Right lobe of liver (tissue), 6 donors: ENCODE results near the gene UNKL. TPM values are rescaled to one million over a fixed set of nuclear protein-coding genes. Genes with fewer than 3 reads are reported as not detected.

Experiments
- ATAC-seq, 4 donors: fragments of 200-7000 bp; cut with Tn5 transposase; one replicate each; pipeline ENCODE4 v1.9.1; 2020; ENCODE audit warnings: mild to moderate bottlenecking in 4 of 4, moderate library complexity in 4 of 4
- DNase-seq, 3 donors: peaks; one replicate each; pipeline ENCODE4 v3.0.0-alpha.2; 2020
- H3K27ac ChIP-seq, 3 donors: fragments of 200-600 bp; one replicate each; pipeline ENCODE4 v1.8.0; 2022
- H3K27me3 ChIP-seq, 2 donors: fragments of 200-600 bp; one replicate each; pipeline ENCODE4 v1.8.0; 2022
- H3K36me3 ChIP-seq, 4 donors: fragments of 200-600 bp; sonication (generic) in 1 of 4; one replicate each; pipeline versions ENCODE4 v1.5.1 to v1.8.0; 2017 to 2022; ENCODE audit warnings: control low read depth in 1 of 4
- H3K4me1 ChIP-seq, 4 donors: fragments of 200-600 bp; sonication (generic) in 1 of 4; one replicate each; pipeline versions ENCODE4 v1.5.1 to v1.8.0; 2017 to 2022; ENCODE audit warnings: control low read depth in 1 of 4
- H3K4me3 ChIP-seq, 3 donors: fragments of 200-600 bp; one replicate each; pipeline ENCODE4 v1.8.0; 2022
- H3K9me3 ChIP-seq, 4 donors: fragments of 200-600 bp; sonication (generic) in 1 of 4; one replicate each; pipeline versions ENCODE4 v1.5.1 to v1.8.0; 2017 to 2022; ENCODE audit warnings: control low read depth in 1 of 4
- CTCF ChIP-seq, 4 donors: fragments of 200-600 bp in 3 of 4; fragments of 450-650 bp in 1 of 4; IDR thresholded peaks; one replicate each; pipeline versions ENCODE4 v1.5.1 to v1.8.0; 2016 to 2022; ENCODE audit warnings: antibody characterized with exemption in 4 of 4, mild to moderate bottlenecking in 2 of 4
- POLR2A ChIP-seq: fragments of 450-650 bp; IDR thresholded peaks from one replicate; pipeline ENCODE4 v1.6.1; 2017; ENCODE audit warnings: antibody characterized with exemption, mild to moderate bottlenecking
- WGBS: methylation state at CpG from one replicate; pipeline ENCODE4 v1.1.6; 2018; ENCODE audit warnings: low coverage, low lambda C conversion rate; ENCODE audit not compliant: insufficient coverage; ENCODE audit errors: missing lambda C conversion rate; 5-methylcytosine and 5-hydroxymethylcytosine counted together
- intact Hi-C, 2 donors: fragments of 100-400 bp; cut with DNase I; formaldehyde crosslinking; loops; one replicate each; pipeline versions ENCODE4 v1.11.2 to v1.14.1; 2022
- total RNA-seq, 6 experiments: library from RNA; depleted of rRNA in 2 of 6; stranded (reverse); fragments of >200 nt in 2 of 6; fragmentation: NEBNext Ultra II Directional in 3 of 6; extraction: Animal tissue kit (Norgen Biotek cat#: 25700) in 3 of 6; gene quantifications; one replicate each; pipeline versions ENCODE4 v1.1.0 to v1.2.4, GENCODE V29; 2016 to 2023
- donor health status: DM: no; HTN: yes; CAD: no.
- donor health status: DM: no; HTN: no; CAD: no.
- donor health status: DM: no; HTN: no; CAD: no.
- donor health status: DM: no; HTN: yes; CAD: no.
- donor health status: DM: no; HTN: yes; CAD: no.

UNKL gene
- total RNA-seq, 6 experiments from 2014 or later: 9.0 to 14.2 (median 12.0) TPM

DNA sequence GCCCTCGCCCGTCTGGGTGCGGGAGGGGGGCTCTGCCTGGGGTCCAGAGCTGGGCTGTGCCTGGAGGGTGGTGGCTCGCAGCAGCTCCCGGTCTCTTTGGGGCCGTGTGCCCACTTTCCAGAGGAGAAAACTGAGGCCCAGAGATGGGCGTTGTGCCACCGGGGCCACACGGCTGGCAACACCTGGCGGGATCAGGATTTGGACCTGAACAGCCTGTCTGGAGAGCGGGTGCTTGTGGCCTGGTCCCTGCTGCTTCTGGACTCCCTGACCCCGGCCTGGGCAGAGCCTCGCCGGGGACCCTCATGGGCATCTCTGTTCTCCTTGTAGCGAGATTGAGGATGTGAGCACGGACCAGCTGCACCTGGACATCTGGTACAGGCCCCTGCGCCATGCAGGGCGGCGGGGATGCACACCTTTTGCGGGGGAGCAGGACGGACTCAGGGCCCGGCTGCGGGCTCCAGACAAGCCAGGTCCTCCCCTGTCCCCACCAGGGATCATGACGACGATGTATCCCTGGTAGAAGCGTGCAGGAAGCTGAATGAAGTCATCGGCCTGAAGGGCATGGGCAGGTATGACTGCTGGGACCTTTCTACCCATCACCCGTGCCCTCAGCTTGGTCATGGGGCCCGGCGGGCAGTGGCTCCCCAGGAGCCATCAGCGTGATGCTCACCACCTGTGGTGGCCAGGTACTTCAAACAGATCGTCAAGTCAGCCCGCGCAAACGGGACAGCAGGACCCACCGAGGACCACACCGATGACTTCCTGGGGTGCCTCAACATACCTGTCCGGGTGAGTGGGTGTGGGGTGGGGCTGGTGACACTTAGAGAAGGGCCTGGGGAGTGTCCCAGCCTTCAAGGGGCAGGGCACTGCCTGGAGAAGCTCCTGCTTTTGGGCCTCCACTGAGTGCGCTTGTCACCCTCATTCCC is 72.7 kb downstream of the UNKL start:
- TF ChIP-seq POLR2A (no peak), CTCF (IDR thresholded peaks at IDR 0.05) (no peak)
- no peaks in the 10 kb centered on the region for H3K27me3 ChIP-seq
- H3K36me3 ChIP-seq: no peaks in the 10 kb centered on the region
- no CpG with 5 or more reads among the region's 39 CpGs for WGBS
- no peaks in the 10 kb centered on the region for H3K9me3 ChIP-seq
- no peak for ATAC-seq
- H3K27ac ChIP-seq: no peak overlapping the region
- peaks cover 0 to 13% (median 6%) of the 10 kb centered on the region in 4 donors for H3K4me1 ChIP-seq
- DNase-seq: no peak
- H3K4me3 ChIP-seq: no peak overlapping the region
- intact Hi-C loops: no loop called here

- Histone ChIP-seq H3K36me3 (no peaks in the 10 kb centered on the region), H3K4me1 (peaks cover 0 to 13% (median 6%) of the 10 kb centered on the region in 4 donors), H3K27me3 (no peaks in the 10 kb centered on the region), H3K4me3 (no peak overlapping the region), H3K9me3 (no peaks in the 10 kb centered on the region), H3K27ac (no peak overlapping the region)
- intact Hi-C loops: no loop called here
- DNase-seq (no peak), ATAC-seq (no peak)
- TF ChIP-seq CTCF (IDR thresholded peaks at IDR 0.05) (no peak), POLR2A (no peak)
- WGBS: 40% methylated on average over 1 of the region's 36 CpGs
Measured at GRCh38 chr16:1340730-1341494, 73.6 kb downstream of the UNKL start.

GRCh38 chr16:1338855-1339675 is 75.4 kb downstream of the UNKL start:
- H3K4me1 ChIP-seq: peaks cover 0 to 13% (median 6%) of the 10 kb centered on the region in 4 donors
- TF ChIP-seq CTCF (IDR thresholded peaks at IDR 0.05) (no peak), POLR2A (no peak)
- no peaks in the 10 kb centered on the region for H3K27me3 ChIP-seq
- no peak overlapping the region for H3K4me3 ChIP-seq
- H3K27ac ChIP-seq: no peak overlapping the region
- no peaks in the 10 kb centered on the region for H3K36me3 ChIP-seq
- ATAC-seq (no peak), DNase-seq (no peak)
- no peaks in the 10 kb centered on the region for H3K9me3 ChIP-seq
- WGBS: 47% methylated on average over 10 of the region's 31 CpGs
- intact Hi-C loops: no loop called here

DNA sequence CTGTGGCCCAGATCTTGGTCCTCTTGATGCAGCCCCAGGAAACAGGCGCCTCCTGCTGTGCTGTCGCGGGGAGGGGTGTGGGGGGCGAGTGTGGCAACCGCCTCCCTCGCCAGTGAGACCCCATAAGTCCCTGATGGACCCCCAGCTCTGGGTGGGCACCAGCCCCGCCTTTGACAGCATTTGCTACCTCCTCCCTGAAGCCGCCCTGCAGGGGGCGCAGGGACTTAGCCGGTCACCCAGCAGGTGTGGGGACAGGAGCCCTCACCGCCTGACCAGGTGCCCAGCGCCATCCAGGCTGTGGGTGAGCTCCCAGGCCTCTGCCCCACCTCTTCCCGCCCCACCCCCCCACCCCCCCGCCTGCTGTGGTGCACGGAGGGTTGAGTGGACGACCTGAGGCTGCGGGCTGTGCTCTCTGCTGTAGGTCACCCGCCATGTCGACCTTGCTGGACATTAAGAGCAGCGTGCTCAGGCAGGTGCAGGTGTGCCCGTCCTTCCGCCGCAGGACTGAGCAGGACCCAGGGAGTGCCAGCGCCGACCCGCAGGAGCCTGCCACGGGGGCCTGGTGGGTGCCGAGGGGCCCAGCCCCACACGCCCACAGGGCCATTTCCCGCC is 76.3 kb downstream of the UNKL start:
- Histone ChIP-seq H3K36me3 (no peaks in the 10 kb centered on the region), H3K27ac (no peak overlapping the region), H3K27me3 (peaks cover 0 to under 1% of the 10 kb centered on the region in 2 donors), H3K4me1 (peaks cover 0 to 11% (median 2%) of the 10 kb centered on the region in 4 donors), H3K4me3 (no peak overlapping the region), H3K9me3 (no peaks in the 10 kb centered on the region)
- 40% methylated on average over 1 of the region's 30 CpGs for WGBS
- intact Hi-C loops: no loop called here
- ATAC-seq: no peak
- TF ChIP-seq CTCF (IDR thresholded peaks at IDR 0.05): peak; percentile 32 to 56 (median 52)
- TF ChIP-seq POLR2A: no peak
- DNase-seq: peak in 1 of 3 donors; percentile 70
